Measurements from ENCODE around the gene TBC1D14.

- TF ChIP-seq YY1 (IDR thresholded peaks at IDR 0.05; ENCODE audit: insufficient read depth, insufficient read length) (no peak), SUZ12 (IDR thresholded peaks at IDR 0.05; ENCODE audit: extremely low read depth, insufficient read depth, insufficient read length) (no peak)
These were observed 9.3 kb upstream of the TBC1D14 start for GRCh38 chr4:6900181-6900812.
